ENCODE results near the gene CLEC7A.

CLEC7A gene

DNA sequence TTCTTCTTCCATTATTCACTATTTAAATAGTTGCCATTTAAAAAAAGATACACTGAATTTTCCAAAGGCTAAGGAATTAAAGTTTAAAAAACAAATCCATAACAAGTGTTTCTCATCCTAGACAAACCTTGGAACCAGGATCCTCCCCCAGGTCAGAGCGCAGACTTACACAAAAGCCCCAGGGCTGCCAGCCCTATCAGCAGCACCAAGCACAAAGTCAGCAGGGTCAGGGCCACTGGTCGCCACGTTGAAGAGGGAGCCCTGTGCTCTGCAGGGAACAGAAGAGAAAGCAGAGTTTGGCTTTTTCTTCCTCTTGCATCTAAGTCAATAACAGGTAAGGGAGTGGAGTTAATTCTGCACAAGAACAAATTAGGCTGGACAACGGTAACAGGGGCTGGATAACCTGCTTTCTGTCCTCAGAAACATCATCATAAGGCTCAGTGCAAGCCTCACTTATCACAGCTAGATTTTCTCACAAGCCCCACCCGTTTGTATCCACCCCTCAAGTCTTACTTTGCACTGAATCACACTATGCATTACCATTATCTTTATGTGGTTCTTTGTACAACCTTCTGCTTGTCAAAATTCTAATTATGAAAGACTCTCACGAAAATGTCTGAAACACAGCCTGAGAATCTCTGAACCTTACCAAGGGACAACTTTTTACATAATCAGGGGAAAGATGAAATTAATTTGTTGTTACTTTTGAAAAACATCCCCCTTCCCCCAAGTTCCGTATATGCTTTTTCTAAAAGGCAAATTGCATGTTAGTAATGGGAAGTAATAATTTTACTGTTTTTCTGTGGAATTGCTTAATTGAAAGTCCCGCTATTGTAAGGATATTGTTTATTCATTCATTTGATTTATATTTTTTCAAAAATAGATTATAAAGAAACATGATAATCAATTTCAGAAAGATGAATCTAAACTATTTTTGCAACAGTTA, 40.8 kb downstream of the CLEC7A start:
- no peak for DNase-seq

DNA sequence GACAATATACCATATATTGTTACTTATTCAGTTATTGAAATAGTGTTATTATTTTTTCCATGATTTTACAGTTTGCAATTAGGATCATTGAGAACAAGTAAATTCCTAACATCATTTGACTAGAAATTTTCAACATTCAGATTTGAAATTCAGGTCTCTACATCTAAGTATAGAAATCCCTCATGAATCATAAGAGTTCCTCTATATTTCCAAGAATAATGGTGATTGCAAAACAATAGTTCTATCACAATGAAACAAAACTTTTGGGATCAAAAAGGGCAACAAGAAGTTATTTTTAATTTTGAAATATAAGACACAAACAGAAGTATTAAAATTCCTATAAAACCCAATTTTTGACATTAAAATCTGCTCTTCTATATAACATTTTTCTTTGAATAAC, 42.0 kb downstream of the CLEC7A start:
- DNase-seq: no peak

DNA sequence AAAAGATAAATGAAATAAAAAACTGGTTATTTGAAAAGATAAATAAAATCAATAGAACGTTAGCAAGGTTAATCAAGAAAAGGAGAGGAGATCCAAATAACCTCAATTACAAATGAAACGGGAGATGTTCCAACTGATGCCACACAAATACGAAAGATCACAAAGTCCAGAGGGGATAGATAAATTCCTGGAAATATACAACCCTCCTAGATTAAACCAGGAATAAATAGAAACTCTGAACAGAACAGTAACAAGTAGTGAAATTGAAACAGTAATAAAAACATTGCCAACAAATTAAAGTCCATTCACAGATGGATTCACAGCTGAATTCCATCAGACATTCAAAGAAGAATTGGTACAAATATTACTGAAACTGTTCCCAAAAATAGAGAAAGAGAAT, 43.6 kb downstream of the CLEC7A start:
- DNase-seq: no peak

DNA sequence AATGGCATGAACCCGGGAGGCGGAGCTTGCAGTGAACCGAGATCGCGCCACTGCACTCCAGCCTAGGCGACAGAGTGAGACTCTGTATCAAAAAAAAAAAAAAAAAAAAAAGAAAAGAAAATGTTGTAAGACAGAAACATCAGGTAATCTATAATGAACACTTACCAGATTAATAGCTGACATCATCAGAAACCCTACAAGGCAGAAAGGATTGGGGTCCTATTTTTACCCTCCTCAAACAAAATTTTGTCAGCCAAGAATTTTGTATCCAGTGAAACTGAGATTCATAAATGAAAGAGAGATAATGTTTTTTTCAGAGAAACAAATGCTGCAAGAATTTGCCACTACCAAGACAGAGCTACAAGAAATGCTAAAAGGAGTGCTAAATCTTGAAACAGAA, 45.3 kb downstream of the CLEC7A start:
- DNase-seq: no peak

DNA sequence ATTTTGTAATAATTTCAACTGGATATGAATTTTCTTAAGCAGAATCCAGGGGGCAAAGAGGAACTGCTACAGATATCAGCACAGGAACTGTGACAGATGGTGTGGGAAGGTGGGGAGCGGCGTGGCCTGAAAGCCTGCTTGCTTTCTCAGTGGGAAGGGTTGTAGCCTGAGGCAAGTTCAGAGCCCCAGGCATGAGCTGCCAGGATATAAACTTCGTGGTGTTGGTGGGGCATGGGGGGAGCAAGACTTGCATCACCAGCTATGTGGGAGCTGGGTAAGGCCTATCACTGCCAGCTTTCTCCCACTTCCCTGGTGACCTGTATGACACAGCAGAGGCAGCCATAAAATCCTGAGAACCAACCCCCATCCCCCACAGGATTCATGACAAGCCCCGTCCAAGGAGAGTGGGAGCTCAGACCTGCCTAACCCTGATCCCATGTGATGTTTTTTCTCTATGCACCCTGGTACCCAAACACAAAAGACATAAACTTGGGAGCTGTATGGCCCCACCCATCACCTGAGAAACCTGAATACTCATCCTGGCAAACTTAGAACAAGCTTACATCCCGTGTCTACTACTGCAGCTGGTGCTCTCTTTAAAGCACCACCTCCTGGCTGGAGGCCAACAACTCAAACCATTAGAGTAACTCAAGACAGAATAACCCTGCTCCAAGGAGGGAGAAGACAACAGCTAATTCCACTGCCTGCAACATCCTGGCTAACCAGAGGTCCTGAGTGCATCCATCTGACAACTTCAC, 47.7 kb downstream of the CLEC7A start:
- no peak for DNase-seq

DNA sequence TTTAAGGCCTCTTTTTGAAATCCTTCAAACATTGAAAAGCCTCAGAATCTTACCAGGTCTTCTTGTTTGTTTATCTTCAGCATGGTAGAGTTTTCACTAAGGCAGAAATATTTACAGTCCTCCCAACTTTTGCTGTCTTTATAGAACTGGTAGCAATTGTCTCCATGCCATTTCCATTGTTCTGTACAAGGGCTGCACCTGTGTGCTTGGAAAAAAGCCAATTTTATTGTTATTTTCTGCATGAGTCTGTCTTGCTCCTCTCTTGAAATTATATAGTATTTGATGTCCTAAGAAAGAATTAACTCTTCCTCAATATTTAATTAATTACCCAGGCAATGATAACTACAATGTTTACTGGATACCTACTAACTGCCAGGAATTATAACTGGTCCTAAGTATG, 54.5 kb downstream of the CLEC7A start:
- DNase-seq: no peak

DNA sequence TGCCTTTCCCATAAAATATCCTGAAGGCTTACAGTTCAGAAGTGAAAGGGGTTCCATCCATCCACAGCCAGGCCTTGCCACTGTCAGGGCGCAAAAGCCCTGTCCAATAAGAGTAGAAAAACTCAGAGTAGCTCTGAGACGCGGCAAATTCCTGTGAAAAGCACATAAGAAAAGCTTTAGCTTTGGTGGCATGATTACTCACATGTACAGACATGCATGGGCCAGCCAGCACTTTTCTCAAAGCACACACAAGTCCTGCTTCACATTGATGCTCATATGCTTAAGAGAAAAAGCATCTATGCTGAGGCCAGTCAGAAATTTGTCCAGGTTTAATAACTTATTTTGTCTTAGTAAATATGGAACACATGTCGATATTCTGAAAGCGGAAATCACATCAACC, 56.7 kb downstream of the CLEC7A start:
- no peak for DNase-seq

DNA sequence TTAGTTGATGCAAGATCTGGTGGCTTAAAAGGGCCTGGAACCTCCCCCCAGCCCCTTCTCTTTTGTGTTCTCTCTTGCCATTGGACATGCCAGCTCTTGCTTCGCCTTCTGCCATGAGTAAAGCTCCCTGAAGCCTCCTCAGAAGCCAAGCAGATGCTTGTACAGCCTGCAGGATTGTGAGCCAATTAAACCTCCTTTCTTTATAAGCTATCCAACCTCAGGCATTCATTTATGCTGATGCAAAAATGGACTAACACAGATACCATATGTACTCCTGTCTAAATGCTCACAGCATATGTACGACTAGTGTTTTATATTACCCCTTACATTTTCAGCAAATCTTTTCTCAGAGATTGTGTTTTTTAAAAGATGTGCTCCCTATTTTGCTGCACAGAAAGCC, 57.9 kb downstream of the CLEC7A start:
- DNase-seq: no peak

DNA sequence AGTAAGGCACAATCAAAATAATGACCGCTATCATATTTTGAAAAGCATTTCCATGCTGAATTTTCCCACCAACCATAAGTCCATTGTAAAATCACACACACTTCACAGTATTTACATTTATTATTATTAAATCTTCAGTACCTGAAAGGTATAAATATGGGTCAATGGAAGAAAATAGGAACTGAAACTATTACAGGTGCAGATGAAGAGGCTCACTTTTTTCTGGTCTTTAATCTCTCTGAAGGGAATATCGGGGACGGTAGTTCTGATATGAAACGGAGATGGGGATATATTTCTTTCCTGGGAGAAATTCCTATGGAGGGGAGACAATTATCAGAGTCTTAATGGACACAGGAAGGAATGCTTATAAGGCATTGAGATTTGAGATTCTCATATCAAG, 59.6 kb downstream of the CLEC7A start:
- no peak for DNase-seq

DNA sequence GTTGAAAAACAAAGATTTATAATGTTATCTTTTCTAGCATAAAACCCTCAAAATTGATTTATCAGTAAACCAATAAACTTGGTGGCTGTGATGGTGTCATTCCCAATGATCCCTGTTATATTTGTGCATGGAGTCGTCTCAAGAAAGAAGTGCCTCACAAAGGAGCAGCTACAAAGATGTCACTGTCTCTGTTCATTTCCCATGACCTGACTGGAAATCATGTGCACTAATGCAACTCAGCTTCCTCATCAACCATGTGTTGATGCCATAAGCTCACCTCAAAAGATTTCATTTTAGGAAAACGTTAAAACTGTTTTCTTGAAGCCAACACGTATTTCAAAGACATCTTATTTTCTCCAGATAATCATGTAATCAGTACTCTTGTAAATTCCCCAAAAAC, 60.0 kb downstream of the CLEC7A start:
- no peak for DNase-seq

DNA sequence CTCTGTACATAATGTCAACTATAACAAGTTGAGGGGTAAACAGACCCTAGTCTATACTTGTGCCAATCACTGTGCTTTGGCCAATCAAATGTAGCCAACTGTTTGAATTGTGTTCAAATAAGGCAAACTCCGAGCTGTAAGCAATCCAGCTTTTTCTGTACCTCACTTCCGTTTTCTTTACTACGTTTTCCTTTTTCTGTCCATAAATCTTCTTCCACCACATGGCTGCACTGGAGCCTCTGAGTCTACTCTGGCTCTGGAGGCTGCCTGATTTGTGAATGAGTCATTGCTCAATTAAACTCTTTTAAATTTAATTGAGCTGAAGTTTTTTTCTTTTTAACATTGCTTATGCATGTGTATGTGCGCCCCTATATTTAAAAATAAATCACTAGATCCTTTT, 60.9 kb downstream of the CLEC7A start:
- no peak for DNase-seq

DNA sequence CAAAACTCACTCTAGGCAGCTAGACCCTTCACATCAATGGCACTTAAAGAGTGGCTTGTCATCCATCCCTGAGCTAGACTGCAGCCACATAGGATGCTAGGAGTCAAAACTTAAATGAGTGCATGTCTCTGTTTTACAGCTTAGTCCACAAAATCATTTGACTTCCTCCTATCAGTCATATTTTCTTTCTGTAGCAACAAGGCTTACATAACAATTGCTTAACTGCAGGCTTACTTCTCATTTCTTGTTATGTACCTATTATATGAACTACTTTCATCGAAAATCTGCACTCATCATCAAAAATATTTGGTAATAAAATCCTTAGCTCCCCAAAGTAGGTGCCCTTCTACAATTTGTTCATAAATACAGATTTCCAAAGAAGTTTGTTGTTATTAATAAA, 61.4 kb downstream of the CLEC7A start:
- no peak for DNase-seq

DNA sequence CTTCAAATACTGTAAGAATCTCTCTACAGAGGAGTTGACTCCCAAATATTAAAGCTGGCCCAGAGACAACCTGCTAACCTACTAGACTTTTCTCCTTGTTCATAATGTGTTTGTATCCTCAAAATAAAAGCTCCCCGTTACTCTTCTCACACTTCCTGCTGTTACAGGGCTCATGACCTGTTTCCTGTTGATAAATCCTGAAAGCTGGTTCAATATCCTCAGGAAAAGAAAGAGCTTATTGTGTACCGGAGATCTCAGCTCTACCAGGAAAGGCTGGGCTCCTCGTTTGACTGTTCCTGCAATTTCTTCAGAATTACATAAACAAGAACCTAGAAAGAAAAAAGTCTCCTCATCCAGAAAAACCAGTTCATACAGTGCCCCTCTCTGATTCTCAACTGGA, 62.1 kb downstream of the CLEC7A start:
- no peak for DNase-seq

DNA sequence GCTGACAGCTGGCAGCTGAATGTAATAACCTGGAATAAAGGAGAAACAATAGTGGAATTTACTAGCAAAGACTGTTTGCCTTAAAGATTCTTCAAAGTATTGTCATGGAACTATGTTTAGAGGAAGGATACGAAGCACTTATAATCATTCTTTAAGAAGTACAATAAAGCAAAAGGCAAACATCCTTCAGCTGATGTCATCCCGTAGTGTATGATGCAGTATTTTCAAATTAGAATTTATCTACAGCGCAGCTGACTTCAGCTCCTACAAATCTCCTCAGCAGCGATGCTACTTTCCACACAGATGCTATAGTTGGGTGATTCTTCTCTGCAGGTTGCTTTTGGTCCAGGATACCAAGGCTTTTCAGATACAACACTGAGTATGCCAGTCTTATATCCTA, 62.7 kb downstream of the CLEC7A start:
- DNase-seq: no peak
